HepG2 (cell line): Measurements from ENCODE around the gene LINGO1. TPM values are rescaled to one million over a fixed set of nuclear protein-coding genes. Genes with fewer than 3 reads are reported as not detected.

ENCODE experiments used
- HES4 ChIP-seq: sonication (generic); formaldehyde crosslinking; IDR thresholded peaks from 2 replicates; pipeline ENCODE4 v1.9.0; 2021; ENCODE audit warnings: mild to moderate bottlenecking, missing genetic modification reagents, borderline replicate concordance
- PATZ1 ChIP-seq: sonication (generic); formaldehyde crosslinking; IDR thresholded peaks from 2 replicates; pipeline ENCODE4 v1.4.0; 2020; ENCODE audit warnings: missing genetic modification reagents
- POGZ ChIP-seq: sonication (generic); formaldehyde crosslinking; IDR thresholded peaks from 2 replicates; pipeline ENCODE4 v1.4.0; 2020; ENCODE audit warnings: mild to moderate bottlenecking, missing genetic modification reagents
- TBX3 ChIP-seq: fragments of 450-650 bp; IDR thresholded peaks from 2 replicates; pipeline ENCODE4 v1.6.1; 2017; ENCODE audit warnings: antibody characterized with exemption, mild to moderate bottlenecking, inconsistent platforms, borderline replicate concordance
- ZMYM4 ChIP-seq: sonication (generic); formaldehyde crosslinking; IDR thresholded peaks from 2 replicates; pipeline ENCODE4 v1.8.1; 2023; ENCODE audit warnings: mild to moderate bottlenecking, missing genetic modification reagents
- ZNF160 ChIP-seq: sonication (generic); formaldehyde crosslinking; IDR thresholded peaks from 2 replicates; pipeline ENCODE4 v1.8.0; 2022; ENCODE audit warnings: mild to moderate bottlenecking, inconsistent platforms, missing genetic modification reagents
- ZNF234 ChIP-seq: sonication (generic); formaldehyde crosslinking; conservative IDR thresholded peaks from 2 replicates; pipeline ENCODE4 v1.5.1; 2020; ENCODE audit warnings: mild to moderate bottlenecking, missing genetic modification reagents
- ZNF383 ChIP-seq: sonication (generic); formaldehyde crosslinking; IDR thresholded peaks from 2 replicates; pipeline ENCODE4 v1.4.0; 2020; ENCODE audit warnings: missing genetic modification reagents, mild to moderate bottlenecking, borderline replicate concordance
- ZNF616 ChIP-seq: sonication (generic); formaldehyde crosslinking; IDR thresholded peaks from 2 replicates; pipeline ENCODE4 v1.5.0; 2020; ENCODE audit warnings: low read depth, mild to moderate bottlenecking, missing genetic modification reagents
- ZNF639 ChIP-seq: conservative IDR thresholded peaks from 2 replicates; pipeline ENCODE4 v1.6.1; 2018; ENCODE audit warnings: missing genetic modification reagents
- ZNF800 ChIP-seq: sonication (generic); formaldehyde crosslinking; IDR thresholded peaks from 2 replicates; pipeline ENCODE4 v1.4.0; 2020; ENCODE audit warnings: missing genetic modification reagents
- polyA plus RNA-seq, 8 experiments: library from polyadenylated mRNA; depleted of rRNA in 3 of 8; stranded (reverse) in 7 of 8; unstranded in 1 of 8; fragments of >200 nt; fragmentation: Illumina TruSeq in 4 of 8; extraction: Trizol in 4 of 8; gene quantifications; 2 replicates each; pipeline versions ENCODE4 v1.2.1 to v1.2.3, GENCODE V29; 2011 to 2016; ENCODE audit warnings: low read depth in 4 of 8, missing spikeins in 1 of 8, mixed read lengths in 1 of 8; ENCODE audit not compliant: insufficient read depth in 1 of 8
- total RNA-seq, 5 experiments: library from RNA; depleted of rRNA; stranded (reverse); fragments of >200 nt; fragmentation: Illumina TruSeq; extraction: Trizol; gene quantifications; 2 replicates each; pipeline ENCODE4 v1.2.3, GENCODE V29; 2016; ENCODE audit warnings: low read depth in 1 of 5
- TF ChIP-seq, protein P1 (sequence below): sonication (generic); formaldehyde crosslinking; IDR thresholded peaks from 2 replicates; pipeline ENCODE4 v1.5.0; 2020; ENCODE audit warnings: missing genetic modification reagents, mild to moderate bottlenecking, borderline replicate concordance

The LINGO1 gene
- total and polyA plus RNA-seq, 2 of the 13 experiments (the other 11 are each of a cell fraction or from before 2014, with no cell fraction given) = 0.07 TPM; not detected in 1

DNA sequence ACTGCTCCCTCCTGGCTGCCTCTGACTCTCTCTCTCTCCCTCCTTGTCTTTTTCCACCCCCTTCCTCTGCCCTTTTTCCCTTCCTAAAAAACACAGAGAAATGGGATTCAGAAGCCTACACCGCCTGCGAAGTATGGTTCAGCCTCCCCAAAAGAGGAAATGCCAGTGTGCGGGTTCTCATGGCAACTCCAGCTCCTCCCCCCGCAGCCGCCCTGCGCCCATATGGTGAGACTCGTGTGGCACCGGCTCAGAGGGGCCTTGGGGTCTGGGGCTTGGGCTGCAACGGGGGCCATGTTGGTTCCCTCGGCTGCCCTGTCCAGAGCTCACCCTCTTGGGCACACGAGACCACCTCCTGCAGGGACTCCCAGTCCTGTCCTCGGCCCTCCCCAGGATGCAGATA is 23.6 kb upstream of the LINGO1 start (continued):
- TF ChIP-seq TBX3 = no peak
- no peak for TF ChIP-seq ZNF639 (CRISPR knock-in tag)
- TF ChIP-seq HES4 (CRISPR knock-in tag) = no peak
- no peak for TF ChIP-seq ZNF160
- no peak for TF ChIP-seq ZNF616 (CRISPR knock-in tag)
- TF ChIP-seq ZNF383 (CRISPR knock-in tag) = no peak
- no peak for TF ChIP-seq POGZ (CRISPR knock-in tag)
- no peak for TF ChIP-seq ZMYM4 (CRISPR knock-in tag)
- TF ChIP-seq PATZ1 (CRISPR knock-in tag) = no peak
- no peak for TF ChIP-seq ZNF800
- no peak for TF ChIP-seq ZNF234
- TF ChIP-seq, protein P1, sequence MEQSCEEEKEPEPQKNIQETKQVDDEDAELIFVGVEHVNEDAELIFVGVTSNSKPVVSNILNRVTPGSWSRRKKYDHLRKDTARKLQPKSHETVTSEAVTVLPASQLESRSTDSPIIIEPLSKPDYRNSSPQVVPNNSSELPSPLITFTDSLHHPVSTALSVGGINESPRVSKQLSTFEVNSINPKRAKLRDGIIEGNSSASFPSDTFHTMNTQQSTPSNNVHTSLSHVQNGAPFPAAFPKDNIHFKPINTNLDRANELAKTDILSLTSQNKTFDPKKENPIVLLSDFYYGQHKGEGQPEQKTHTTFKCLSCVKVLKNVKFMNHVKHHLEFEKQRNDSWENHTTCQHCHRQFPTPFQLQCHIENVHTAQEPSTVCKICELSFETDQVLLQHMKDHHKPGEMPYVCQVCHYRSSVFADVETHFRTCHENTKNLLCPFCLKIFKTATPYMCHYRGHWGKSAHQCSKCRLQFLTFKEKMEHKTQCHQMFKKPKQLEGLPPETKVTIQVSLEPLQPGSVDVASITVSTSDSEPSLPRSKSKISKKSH (CRISPR knock-in tag) = no peak
- TF ChIP-seq, all 625 proteins: peak for 0
